GM12878 (cell line): ENCODE measurements around the gene SAMD1.

Source experiments
- CBFB ChIP-seq: IDR thresholded peaks from 2 replicates; pipeline ENCODE4 v1.6.1; 2016; ENCODE audit warnings: antibody characterized with exemption, low read depth
- CHD2 ChIP-seq: IDR thresholded peaks from 2 replicates; pipeline ENCODE4 v1.6.1; 2011; ENCODE audit warnings: low read depth, low read length, improper control_type of control experiment, borderline replicate concordance
- EP300 ChIP-seq, 2 experiments: fragments of 150-350 bp in 1 of 2; IDR thresholded peaks; 2 replicates each; pipeline ENCODE4 v1.6.1; 2011 to 2012; ENCODE audit warnings: low read depth in 2 of 2, low read length in 2 of 2, borderline replicate concordance in 1 of 2, improper control_type of control experiment in 1 of 2, inconsistent platforms in 1 of 2; ENCODE audit not compliant: control insufficient read depth in 1 of 2
- FOXK2 ChIP-seq: fragments of 450-650 bp; IDR thresholded peaks from 2 replicates; pipeline ENCODE4 v1.6.1; 2017; ENCODE audit warnings: mild to moderate bottlenecking, moderate library complexity
- KLF5 ChIP-seq: fragments of 450-650 bp; IDR thresholded peaks from 2 replicates; pipeline ENCODE4 v1.6.1; 2014; ENCODE audit warnings: mild to moderate bottlenecking; ENCODE audit not compliant: partially characterized antibody
- NBN ChIP-seq: fragments of 450-650 bp; IDR thresholded peaks from 2 replicates; pipeline ENCODE4 v1.6.1; 2016
- NRF1 ChIP-seq: conservative IDR thresholded peaks from 2 replicates; pipeline ENCODE4 v1.6.1; 2011; ENCODE audit warnings: mild to moderate bottlenecking, low read depth, low read length, improper control_type of control experiment
- POLR2A ChIP-seq: IDR thresholded peaks from 2 replicates; pipeline ENCODE4 v1.6.1; 2011; ENCODE audit warnings: low read depth, mild to moderate bottlenecking, low read length
- SIN3A ChIP-seq: IDR thresholded peaks from 2 replicates; pipeline ENCODE4 v1.6.1; 2012; ENCODE audit warnings: low read depth, low read length, improper control_type of control experiment
- SUPT20H ChIP-seq: IDR thresholded peaks from 2 replicates; pipeline ENCODE4 v1.6.1; 2011; ENCODE audit warnings: low read depth, mild to moderate bottlenecking, low read length, moderate library complexity, borderline replicate concordance; ENCODE audit not compliant: control insufficient read depth
- TF ChIP-seq, protein P1 (sequence below): IDR thresholded peaks from 2 replicates; pipeline ENCODE4 v1.6.1; 2011; ENCODE audit warnings: low read depth, mild to moderate bottlenecking, low read length, moderate library complexity, borderline replicate concordance; ENCODE audit errors: extremely low read depth
- TF ChIP-seq, protein P2 (sequence below), 3 experiments: IDR thresholded peaks in 2 of 3; conservative IDR thresholded peaks in 1 of 3; 2 replicates each; pipeline ENCODE4 v1.5.1; 2011; ENCODE audit warnings: low read depth in 3 of 3, low read length in 3 of 3, mild to moderate bottlenecking in 3 of 3, control low read depth in 2 of 3, moderate library complexity in 2 of 3, inconsistent platforms in 1 of 3, mixed read lengths in 1 of 3; ENCODE audit not compliant: control insufficient read depth in 2 of 3, insufficient read depth in 1 of 3; ENCODE audit errors: extremely low read depth in 1 of 3
- TF ChIP-seq, protein P3 (sequence below): IDR thresholded peaks from 2 replicates; pipeline ENCODE4 v1.6.1; 2012; ENCODE audit warnings: low read depth, low read length, improper control_type of control experiment

DNA sequence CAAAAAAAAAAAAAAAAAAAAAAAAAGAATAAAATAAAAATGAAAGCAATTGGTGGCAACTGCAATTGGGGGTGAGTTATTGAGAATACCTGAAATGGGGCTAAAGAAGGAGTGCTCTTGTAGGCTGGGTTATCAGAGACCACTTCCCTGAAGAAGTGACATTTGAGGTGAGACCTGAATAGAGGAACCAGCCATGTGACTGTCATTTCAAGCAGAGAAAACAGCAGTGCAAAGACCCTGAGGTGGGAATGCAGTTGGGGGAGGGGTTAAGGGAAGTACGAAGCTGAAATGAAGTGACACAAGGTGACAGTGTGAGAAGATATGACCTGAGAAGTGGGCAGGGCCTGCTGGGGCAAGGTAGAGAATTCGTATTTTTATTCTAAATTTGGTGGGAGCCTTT is 24.4 kb downstream of the SAMD1 start:
- TF ChIP-seq KLF5 (no peak), CHD2 (no peak), CBFB (no peak), NBN (no peak), SIN3A (no peak), FOXK2 (no peak), EP300 (IDR thresholded peaks at IDR 0.05; ENCODE audit: borderline replicate concordance in 1 of 2, control insufficient read depth in 1 of 2, low read depth in 2 of 2, low read length in 2 of 2) (no peak), POLR2A (no peak), NRF1 (no peak), SUPT20H (no peak)
- TF ChIP-seq, protein P1, sequence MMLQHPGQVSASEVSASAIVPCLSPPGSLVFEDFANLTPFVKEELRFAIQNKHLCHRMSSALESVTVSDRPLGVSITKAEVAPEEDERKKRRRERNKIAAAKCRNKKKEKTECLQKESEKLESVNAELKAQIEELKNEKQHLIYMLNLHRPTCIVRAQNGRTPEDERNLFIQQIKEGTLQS = no peak
- TF ChIP-seq, protein P2, sequence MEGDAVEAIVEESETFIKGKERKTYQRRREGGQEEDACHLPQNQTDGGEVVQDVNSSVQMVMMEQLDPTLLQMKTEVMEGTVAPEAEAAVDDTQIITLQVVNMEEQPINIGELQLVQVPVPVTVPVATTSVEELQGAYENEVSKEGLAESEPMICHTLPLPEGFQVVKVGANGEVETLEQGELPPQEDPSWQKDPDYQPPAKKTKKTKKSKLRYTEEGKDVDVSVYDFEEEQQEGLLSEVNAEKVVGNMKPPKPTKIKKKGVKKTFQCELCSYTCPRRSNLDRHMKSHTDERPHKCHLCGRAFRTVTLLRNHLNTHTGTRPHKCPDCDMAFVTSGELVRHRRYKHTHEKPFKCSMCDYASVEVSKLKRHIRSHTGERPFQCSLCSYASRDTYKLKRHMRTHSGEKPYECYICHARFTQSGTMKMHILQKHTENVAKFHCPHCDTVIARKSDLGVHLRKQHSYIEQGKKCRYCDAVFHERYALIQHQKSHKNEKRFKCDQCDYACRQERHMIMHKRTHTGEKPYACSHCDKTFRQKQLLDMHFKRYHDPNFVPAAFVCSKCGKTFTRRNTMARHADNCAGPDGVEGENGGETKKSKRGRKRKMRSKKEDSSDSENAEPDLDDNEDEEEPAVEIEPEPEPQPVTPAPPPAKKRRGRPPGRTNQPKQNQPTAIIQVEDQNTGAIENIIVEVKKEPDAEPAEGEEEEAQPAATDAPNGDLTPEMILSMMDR (IDR thresholded peaks at IDR 0.05 in 2 of 3, conservative IDR thresholded peaks at IDR 0.05 in 1 of 3; ENCODE audit: control insufficient read depth in 2 of 3, extremely low read depth in 1 of 3, insufficient read depth in 1 of 3, low read depth in 3 of 3, low read length in 3 of 3) = no peak
- TF ChIP-seq, protein P3, sequence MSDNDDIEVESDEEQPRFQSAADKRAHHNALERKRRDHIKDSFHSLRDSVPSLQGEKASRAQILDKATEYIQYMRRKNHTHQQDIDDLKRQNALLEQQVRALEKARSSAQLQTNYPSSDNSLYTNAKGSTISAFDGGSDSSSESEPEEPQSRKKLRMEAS = no peak
